Fibroblast of mammary gland (primary cell): ENCODE data around the gene ACTA2.

Experiments
- DNase-seq: peaks from one replicate; pipeline ENCODE4 v3.0.0-alpha.2; 2010; ENCODE audit warnings: low read depth
- H3K4me3 ChIP-seq: 2 replicates; pipeline ENCODE4 v1.5.1; 2011; ENCODE audit warnings: low read depth, mild to moderate bottlenecking, low read length, moderate library complexity; ENCODE audit not compliant: control insufficient read depth
- CTCF ChIP-seq: conservative IDR thresholded peaks from 2 replicates; pipeline ENCODE4 v1.5.1; 2011; ENCODE audit warnings: low read depth, low read length, inconsistent platforms; ENCODE audit not compliant: control insufficient read depth, insufficient read depth

Gene ACTA2

DNA sequence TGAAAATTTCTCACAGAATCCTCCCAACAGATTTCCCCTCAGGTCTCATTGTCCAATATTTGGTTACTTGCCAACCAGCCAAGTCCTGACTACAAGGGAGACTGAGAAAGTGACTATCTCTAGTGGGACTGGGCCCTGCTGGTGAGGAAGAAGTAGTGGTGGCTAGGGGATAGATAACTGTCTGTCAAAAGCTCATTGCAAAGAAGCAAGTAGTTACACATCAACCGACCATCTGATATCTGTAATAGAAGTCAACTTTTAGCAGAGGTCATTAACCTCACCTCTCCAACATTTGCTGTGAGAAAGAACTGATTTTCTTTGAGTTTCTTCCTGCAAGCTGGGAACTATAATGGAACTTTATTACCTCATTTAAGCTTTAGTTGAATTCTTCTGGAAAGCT is 57.3 kb downstream of the ACTA2 start:
- no peak for TF ChIP-seq CTCF
- no peak for DNase-seq
- no peak overlapping the region for H3K4me3 ChIP-seq

DNA sequence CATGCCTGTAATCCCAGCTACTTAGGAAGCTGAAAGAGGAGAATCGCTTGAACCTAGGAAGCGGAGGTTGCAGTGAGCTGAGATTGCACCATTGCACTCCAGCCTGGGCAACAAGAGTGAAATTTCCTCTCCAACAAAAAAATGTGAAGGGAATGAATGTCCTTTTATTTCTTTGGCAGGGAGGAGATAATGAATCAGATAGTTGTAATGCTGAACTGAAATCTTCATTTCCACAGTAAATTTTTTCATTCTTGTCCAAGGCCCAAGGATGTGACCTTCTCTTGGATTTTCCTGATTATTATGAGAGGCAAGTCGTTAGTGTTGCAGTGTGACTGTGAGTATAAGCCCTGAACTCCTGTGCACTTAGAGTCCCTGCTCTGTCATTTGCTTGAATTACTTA is 59.0 kb downstream of the ACTA2 start:
- H3K4me3 ChIP-seq: no peak overlapping the region
- no peak for TF ChIP-seq CTCF
- DNase-seq: peak; percentile 67

- peak; percentile 60 for DNase-seq
- TF ChIP-seq CTCF: no peak
- no peak overlapping the region for H3K4me3 ChIP-seq
Observed at GRCh38 chr10:88892222-88892967, 60.2 kb downstream of the ACTA2 start.

DNA sequence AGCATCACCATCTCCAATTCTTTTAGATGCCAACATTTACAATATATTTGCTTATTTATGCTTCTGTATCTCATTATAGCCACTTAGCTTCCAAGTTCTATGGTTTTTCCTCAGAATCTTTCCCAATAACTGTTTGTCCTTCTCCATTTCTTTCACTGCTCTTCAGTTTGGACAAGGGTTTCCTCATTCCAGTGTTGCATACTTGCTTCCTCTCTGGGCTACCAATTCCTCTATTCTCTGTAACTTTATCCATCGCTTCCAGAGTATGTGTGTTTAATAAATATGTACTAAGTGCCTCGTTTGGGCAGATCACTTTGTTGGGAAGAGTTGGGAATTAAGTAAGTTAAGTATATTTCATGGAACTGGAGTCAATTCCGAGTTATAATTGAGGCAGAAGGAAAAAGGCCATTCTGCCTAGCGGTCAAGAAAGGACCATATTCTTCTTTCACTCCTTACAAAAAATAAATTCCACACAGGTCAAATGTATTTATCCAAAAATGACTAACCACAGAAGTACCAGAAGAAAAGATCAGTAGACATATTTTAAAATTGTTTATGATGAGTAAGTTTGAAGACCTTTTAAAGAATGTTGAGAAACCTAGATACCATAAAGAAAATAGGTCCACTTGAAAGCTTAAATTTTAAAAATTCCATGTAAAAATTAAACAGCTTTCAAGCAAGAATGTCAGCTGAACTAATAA is 61.7 kb downstream of the ACTA2 start:
- no peak for DNase-seq
- no peak overlapping the region for H3K4me3 ChIP-seq
- no peak for TF ChIP-seq CTCF

- no peak for TF ChIP-seq CTCF
- H3K4me3 ChIP-seq: no peak overlapping the region
- no peak for DNase-seq
Observed at GRCh38 chr10:88889559-88890337, 62.8 kb downstream of the ACTA2 start.

- no peak overlapping the region for H3K4me3 ChIP-seq
- DNase-seq: no peak
- no peak for TF ChIP-seq CTCF
Observed at GRCh38 chr10:88888810-88889445, 63.6 kb downstream of the ACTA2 start.
